Measurements from ENCODE around the gene CRISP1.
"Not testable (repeated sequence)": the region's sequence is repeated elsewhere in the genome, so short reads cannot be mapped to it uniquely, and the experiment has no call there.

Gene CRISP1, protein sequence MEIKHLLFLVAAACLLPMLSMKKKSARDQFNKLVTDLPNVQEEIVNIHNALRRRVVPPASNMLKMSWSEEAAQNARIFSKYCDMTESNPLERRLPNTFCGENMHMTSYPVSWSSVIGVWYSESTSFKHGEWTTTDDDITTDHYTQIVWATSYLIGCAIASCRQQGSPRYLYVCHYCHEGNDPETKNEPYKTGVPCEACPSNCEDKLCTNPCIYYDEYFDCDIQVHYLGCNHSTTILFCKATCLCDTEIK

DNA sequence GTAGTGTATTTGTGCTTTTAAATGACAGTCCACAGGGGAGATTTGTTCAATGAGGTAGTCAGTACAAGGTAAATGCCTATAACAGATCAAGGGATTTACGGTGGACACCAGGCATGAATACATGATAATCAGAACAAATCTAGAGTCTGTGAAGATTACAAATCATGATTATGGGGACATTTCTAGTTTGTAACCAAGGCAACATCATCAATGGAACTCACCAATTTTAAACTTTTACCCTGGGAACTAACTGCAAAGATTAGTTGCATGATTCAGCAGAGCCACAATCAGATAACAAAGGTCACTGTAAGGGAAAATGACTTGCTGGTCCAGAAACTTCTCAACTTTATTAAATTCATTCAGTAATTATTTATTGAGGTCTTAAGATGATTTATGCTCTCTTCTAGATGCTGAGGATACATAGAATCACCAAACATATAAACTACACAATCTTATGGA is at the start of gene CRISP1:
Gene CRISP1 (minus strand): TSS at position 51 of the 459 bp plus-strand sequence. CDS start 9,135 bp downstream, outside the sequence.
- DNase-seq: no peak

DNA sequence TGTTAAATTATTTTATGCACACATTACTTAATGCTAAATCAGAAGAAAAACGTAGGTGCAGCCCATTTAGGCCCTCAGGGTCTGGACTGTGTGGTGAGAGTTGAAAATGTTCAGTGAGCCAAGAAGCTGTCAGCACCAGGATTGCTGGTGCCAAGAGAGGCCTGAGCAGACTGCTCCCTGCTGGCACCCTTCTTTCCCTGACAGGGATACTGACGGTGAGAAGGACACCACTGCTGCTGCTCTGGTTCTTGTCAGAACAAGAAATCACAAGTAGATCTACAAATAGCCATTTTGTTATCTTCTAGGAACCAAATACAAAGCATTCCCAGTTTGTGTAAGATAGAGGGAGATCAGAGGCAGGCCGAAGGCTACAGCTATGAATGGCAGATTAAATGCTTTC is 48.7 kb upstream of the CRISP1 start:
- no peak for DNase-seq

DNA sequence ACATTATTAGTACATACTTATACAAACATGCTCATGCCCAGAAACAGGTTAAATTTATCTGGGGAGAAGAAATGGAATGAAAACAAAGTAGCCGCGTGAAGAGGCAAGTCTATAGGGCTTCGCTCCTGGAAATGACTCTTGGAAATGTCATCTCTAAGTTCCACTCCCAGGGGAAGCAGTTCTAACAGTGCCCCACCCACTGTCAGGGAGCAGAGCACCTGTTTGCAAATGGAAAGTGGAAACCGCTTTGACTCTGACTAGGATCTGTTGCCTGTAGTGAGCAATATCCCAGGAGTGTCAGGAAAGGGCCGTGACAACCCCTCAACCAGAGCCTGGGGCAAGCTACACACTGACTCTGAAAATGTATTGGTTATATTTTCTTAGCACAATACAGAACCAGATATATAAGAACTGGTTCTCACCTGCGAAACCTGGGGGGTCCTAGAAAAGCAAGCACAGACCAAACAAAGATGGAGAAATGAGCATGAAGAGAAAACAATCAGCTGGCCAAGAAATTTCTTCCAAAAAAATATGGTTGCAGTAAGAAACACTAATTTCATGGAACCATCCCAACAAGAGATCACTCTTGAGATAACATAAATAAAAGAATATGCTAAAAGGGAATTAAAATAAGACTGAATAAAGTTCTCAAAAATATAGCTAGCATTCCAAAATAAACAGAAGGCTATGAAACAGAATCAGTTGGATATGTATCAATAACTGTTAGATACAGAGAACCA is 47.5 kb upstream of the CRISP1 start:
- no peak for DNase-seq

DNA sequence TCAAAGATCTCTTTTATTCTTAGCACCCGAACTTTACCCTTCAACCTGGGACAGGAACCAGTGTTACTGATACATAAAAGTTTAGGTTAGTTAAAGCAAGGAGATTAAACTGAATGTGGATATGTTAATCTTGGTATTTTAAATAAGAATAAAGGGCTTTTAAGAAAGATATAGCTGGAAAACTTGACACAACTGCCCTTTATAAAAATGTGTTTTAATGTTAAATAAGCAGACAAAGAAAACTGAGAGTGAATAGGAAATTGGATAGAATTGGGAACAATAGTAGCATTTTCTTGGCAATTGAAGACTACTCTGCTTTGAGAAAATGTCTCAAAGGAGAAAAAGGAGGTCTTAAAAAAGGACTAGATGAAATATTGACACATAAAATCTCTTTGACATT is 45.9 kb upstream of the CRISP1 start:
- DNase-seq: no peak

DNA sequence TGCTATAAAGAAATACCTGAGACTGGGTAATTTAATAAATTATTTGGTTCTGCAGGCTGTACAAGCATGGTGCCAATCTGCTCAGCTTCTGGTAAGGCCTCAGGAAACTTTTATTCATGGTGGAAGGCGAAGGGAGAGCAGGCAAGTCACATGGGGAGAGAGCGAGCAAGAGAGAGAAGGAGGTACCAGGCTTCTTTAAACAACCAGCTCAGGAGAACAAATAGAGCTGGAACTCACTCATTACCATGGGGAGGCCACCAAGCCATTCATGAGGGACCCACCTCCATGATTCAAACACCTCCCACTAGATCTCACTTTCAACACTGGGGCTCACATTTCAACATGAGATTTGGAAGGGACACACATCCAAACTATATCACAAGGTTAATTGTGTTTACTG is 44.9 kb upstream of the CRISP1 start:
- DNase-seq: no peak

DNA sequence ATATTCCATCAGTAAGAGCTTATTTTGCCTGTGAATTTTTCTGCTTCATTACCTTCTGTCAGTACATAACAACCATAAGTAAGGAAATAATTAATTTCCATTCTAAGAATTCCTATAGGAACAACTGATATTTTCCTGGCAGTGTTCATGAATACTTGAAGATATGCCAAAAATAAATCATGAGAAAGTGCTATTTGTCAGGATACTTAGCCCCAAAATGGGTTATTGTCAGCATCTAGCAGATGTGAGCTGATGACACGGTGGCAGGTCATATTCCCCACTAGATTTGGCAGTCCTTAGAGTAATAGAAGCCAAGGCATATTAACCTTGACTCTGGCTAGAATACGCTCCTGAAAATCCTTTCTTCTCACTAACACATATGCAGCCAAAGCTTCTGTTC is 43.2 kb upstream of the CRISP1 start:
- no peak for DNase-seq

DNA sequence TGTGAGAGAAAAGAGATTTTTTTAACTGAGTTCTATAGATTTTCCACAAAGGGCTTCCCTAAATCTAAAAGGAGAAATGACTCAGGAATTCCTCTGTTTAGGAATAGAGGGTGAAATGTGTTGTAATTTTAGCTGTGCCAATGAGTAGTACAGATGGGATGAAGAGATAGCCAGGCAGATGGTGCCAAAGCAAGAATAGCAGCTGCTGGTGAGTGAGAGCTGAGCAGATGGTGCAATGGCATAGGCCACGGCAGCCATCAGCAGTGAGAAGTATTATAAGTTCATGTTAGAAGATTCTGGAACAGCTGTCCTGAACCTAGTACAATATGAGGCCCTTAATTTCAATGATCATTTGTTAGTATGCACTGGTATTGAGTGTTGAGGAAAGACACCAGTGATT is 40.2 kb upstream of the CRISP1 start:
- DNase-seq: no peak

DNA sequence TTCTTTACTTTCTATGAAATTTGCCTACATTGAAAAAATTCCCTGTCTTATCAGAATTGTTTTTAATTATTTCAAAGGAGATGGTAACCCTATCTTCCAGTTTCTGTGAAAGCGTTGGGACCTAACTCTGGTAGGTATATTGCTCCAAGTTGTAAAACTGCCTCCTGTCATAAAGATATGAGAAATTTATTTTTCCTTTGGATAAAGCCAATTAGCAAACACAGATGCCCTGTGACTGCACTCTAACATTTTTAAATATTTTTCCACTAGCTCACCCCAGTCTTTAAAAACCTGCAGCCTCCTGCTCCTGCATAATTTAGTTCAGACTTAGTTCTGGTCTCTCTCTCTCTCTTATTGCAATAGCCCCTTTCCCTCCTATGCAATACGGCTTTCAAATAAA is 39.0 kb upstream of the CRISP1 start:
- no peak for DNase-seq

DNA sequence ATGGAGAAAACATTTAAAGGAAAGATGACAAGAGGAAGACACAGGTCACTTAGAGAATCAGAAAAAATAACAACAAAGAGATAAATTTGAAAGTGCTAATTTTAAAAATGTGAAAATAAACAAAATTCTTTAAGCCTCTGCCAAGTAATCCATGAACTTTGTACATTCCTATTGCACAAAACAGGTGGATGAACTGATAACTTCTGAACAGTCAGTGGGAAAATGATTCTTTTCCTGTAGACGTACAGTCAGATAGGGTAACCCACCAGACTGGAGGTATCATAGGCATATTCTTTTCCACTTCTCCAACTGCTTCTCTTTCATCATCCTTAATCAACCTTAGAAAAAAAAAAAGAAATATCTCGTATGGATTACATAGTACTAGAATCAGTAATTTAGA is 36.5 kb upstream of the CRISP1 start:
- no peak for DNase-seq

DNA sequence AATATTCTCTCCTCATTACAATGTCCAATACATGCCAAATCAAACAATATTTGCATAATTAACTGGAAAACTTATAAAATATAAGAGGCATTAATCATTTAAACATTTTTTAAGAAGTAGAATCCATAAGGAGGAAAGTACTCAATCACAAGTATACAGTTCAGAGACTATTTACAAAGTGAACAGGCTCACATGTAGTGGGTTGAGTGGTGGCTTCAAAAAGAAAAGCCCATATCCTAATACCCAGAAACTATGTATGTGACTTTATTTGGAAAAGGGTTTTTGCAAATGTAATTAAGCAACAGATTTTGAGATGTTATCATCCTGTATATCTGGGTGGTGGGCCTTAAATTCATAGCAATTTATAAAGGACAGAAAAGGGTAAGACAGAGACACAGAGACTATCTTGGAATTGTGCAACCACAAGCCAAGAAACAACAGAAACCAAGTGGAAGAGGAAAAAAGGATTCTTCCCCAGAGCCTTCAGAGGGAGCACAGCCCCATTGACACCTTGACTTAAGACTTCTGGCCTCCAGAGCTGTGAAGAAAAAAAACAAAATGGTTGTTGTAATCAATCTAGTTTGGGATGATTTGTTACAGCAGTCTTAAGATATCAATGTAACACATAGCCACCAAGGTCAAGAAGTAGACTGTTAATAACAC is 32.7 kb upstream of the CRISP1 start:
- no peak for DNase-seq

DNA sequence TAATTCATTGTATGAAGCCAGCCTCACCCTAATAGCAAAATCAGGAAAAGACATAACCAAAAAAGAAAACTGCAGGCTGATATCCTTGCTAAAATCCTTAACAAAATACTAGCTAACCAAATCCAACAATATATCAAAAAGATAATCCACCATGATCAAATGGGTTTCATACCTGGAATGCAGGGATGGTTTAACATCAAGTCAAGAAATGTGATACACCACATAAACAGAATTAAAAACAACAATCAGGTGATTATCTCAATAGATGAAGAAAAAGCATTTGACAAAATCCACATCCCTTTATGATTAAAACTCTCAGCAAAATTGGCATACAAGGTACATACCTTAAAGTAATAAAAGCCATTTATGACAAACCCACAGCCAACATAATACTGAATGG is 29.2 kb upstream of the CRISP1 start:
- DNase-seq: not testable (repeated sequence)

DNA sequence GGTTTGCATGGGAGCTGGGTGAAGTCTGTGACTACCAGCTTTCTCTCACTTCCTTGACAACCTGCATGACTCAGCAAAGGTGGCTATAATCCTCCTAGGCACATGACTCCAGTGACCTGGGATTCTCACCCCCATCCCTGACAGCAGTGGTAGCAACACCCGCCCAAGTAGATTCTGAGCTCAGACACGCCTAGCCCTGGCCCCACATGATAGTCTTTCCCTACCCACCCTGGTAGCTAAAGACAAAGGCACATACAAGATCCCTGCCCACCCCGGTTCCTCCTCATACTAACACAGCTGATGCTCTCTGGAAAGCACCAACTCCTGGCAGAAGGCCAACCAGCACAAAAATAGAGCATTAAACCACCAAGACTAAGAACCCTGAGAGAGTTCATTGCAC is 25.9 kb upstream of the CRISP1 start:
- no peak for DNase-seq

DNA sequence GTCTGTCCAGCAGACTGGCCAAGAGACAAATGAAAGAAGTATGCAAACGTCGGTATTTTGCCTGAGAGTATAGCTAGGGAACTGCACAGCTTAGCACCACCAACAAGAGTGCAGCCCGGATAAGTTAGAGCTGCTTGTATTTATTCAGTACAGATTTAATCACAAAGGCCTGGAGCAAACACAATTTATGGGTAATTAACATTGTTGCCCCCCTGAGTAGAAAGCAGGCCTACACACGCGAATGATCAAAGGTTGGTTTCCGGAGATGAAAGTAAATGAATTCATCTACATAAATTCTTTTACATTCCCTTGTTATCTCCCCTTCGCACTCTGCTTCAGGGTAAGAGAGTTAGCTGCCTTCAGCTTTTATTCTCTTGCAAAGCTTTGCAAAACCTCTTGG is 24.7 kb upstream of the CRISP1 start:
- no peak for DNase-seq

DNA sequence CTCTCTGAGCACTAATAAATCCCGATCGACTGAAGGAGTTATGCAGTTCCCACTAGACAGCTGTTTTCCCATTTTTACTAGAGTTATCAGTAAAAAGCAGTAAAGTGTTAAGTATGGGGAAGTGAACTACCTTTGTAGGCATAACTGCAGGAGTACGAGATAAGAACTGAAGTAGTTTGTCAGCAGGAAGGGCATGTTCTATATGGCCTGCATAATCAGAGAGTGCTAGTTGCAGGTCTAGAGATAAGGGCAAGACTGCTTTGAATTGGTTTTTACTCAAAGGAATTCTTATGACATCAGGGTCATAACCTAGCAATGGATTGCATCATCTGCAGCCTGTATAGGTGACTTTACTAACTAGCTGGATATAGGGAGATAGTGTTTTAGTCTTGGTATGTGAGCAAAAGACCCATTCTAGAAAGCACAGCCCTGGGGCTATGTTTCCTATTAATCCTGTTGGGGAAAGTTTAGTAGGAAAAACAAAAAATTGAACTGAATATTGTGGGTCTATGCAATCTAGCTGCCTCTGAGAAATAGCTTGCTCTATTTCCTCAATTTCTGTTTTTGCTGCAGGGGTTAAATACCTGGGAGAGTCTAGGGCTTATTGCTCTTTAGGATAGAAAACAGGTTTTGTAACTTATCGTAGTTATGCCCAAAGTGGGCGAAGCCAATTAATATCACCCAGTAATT is 22.6 kb upstream of the CRISP1 start:
- no peak for DNase-seq

DNA sequence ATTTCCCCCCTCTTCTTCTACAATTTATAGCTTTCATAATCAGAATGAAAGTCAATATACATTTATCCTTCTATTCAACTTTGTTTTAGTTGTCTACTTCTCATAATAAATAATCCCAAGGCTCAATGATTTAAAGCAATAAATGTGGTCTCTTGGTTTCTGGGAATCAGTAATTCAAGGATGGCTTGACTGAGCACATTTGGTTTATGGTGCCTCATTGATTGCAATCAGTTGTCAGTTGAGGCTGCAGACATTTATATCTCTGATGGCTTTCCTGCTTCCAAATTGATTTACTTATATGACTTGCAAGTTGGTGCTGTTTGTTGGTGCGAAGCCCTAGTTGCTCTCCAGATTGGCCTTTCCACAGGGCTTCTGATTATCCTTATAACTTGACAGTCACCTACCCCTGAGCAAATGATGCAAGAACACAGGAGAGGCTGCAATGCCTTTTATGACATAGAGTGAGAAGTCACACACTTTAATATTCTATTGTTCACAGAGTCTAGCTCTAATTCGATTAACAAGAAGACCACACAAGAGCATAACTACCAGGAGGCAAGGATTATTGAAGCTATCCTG is 2.7 kb upstream of the CRISP1 start:
- DNase-seq: no peak

DNA sequence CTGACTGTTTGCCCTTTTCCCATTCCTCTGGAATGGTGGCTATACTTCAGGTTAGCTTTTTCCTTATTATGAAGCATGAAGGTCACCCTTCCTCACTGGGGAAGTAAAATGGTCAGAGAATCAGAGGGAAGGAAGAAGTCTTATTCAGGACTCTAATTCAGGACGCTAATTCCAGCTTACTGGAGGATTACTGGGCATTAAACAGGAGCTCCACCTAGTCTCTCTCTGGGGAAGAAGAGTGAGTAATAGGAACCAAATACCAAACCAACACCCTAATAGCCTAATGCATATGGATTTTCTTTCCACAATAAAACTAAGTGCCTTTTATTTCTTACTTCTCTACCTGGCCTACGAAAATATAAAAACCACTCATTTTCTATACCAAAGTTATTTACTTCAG is 10.1 kb downstream of the CRISP1 start:
- no peak for DNase-seq

DNA sequence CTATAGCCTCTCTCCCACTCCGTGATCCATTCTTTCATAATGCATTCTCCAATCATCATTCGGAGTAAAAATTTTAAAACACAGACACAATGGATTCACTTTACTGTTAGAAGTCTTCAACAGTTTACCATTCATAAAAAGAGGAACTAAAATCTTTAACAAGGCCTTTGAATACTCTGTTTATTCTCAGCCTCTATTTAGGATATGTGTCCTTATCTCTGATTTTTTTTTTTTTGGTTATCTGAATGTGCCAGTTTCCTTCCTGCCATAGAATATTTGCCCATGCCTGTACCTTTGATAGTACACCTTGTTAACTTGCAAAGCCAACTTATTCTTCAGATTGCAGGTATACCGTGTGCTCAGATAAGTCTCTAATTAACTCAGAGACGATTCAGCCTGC is 11.1 kb downstream of the CRISP1 start:
- no peak for DNase-seq

DNA sequence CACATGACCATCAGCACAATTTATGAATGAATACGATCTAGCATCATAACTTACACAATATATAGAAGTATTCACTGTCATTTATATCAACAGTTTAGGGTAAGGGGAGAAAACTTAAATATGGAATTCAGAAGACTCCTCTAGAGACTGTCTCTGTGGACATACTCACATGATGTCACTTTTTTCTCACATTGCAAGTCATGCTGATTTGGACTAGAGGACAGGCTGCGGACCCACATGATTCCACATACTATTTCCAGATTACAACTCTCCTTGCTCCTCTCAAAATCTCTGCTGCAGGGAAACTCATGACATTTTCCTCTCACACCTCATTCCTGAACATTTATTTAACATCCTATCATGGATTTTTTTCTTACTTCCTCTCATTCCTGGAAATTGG is 13.4 kb downstream of the CRISP1 start:
- no peak for DNase-seq

DNA sequence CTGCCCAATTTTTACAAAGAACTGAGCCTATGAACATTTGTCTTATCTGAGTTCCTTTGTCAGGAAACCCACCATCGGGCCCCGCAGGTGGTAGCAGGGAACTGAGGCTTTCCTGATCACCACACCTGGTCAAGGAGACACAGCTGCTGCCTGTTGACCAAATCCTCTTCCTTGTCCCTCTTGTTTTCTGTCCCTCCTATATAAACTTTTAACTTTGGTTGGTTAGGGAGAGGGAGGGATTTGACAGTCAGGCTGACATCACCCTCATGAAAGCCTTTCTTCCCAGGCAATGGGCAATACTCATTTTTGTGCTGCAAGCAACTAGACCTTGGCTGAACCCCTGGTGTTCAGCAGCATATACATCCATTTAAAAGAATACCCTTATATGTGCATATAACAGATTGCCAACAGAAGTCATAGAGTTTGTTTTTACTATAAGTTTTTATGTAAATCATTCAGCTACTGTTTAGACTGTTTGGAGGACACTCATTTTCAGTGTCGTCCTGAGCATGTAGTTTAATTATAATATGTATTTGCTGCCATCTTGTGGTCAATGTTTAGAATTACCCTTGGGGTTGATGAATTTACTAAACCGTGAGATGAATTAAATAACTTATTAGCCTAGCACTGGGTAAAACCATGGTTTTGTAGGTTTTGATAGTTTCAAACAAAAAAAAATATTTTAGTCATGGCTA is 17.0 kb downstream of the CRISP1 start:
- no peak for DNase-seq

DNA sequence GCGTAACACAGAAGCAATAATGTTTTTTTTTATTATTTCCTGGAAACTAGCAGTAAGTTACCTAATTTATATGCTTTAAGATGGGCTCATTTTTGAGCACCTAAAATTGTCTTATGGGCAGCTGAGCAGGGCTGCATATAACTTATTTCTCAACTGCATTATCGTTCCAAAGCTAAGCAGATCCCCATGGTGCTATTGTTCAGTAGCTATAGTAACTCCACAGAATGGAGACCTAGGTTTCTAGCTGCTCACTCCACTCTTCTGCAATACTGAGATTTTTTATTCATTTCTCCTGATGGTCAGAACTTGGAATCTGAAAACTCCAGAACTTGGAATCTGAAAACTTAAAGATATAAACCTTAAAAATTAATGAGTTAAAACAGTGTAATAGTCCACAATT is 18.7 kb downstream of the CRISP1 start:
- no peak for DNase-seq

DNA sequence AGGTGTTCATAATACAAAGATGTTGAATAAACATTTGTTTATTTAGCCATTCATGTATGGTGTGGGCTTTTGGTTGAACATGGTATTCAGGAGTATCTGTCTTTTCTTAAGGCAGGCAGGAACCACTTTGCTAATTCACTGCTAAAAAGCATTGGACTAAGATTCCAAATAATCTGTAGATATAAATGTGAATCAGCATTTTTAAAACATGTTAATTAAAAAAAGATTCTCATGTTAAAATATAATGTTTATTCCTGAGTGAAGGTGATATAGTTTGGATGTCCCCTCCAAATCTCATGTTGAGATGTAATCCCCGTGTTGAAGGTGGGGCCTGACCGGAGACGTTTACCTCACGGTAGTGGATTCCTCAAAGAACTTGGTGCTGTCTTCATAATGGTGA is 19.3 kb downstream of the CRISP1 start:
- DNase-seq: no peak

DNA sequence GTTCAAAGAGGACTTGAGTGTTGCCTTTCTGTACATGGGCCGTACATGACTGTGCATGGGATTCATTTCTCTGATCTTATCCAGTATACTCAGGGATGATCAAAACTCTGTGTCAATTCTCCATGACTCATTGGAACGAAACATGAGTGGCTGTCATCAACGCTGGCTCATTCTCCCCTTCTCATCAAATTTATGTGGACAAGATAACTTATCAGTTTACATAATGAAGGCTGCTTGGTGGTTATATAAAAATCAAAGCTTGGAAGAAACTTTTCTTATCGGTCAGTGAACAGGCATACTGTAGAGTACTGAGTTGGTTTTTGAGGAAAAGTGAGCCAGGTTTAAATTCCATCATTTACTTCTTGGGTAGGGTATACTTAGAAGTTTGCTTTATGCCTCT is 24.9 kb downstream of the CRISP1 start:
- no peak for DNase-seq

DNA sequence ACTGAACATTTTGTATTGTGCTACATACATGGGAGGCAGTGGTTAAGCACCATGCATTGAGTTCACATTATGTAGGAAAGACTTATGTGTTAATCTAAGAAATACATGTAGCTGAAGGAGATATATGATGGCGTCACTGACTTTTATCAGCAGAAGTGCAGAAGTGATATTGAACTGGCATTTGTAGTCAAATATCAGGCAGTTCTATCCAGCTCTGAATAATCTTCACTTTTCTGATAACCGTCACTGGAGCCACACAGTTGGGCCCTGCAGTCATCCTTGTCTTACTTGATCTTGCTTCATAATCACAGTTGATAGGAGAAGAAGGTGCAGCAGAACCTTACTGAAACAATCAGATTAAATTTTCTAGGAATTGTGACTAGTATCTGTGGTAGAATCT is 26.4 kb downstream of the CRISP1 start:
- no peak for DNase-seq

Data from activated gamma-delta T cell treated with Interleukin-2 at 50 U/mL for 16 hours (primary cell).